Measurements from ENCODE around the gene ANKRD13A.
A peak's percentile ranks its signal among the peaks of the same experiment; 100 is the strongest.
"Not testable (repeated sequence)": the region's sequence is repeated elsewhere in the genome, so short reads cannot be mapped to it uniquely, and the experiment has no call there.

The ANKRD13A gene

DNA sequence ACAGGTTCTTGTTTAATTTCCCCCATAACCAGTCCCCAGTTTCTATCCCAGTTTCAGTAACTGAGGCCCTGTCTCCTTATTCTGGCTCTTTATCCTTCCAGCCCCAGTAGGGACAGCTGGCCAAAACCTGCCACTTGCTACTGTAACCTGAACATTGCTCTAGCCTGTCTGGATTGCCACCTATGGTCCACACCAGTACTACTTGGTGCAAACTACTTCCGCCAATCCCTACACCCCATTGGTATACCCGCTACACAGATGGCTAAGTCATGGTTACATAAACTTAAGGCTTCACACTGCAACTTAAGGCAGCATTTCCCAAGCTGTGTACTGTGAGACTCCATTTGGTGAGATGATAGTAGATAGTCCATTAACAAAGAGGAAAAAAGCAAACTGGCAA lies 69.4 kb downstream of the ANKRD13A start:
- DNase-seq (no peak), ATAC-seq (no peak)
- Mint-ChIP-seq H3K27ac (no peak overlapping the region), H3K4me3 (no peak overlapping the region), H3K27me3 (no peaks in the 10 kb centered on the region), H3K4me1 (peaks cover 39% of the 10 kb centered on the region), H3K9me3 (no peaks in the 10 kb centered on the region)

- H3K27ac Mint-ChIP-seq, result no peak overlapping the region
- ATAC-seq, result no peak
- no peak overlapping the region for H3K4me3 Mint-ChIP-seq
- no peaks in the 10 kb centered on the region for H3K27me3 Mint-ChIP-seq
- DNase-seq, result no peak
- no peaks in the 10 kb centered on the region for H3K9me3 Mint-ChIP-seq
- H3K4me1 Mint-ChIP-seq, result peaks cover 43% of the 10 kb centered on the region
Measured at GRCh38 chr12:110071504-110071903, 72.3 kb downstream of the ANKRD13A start.

DNA sequence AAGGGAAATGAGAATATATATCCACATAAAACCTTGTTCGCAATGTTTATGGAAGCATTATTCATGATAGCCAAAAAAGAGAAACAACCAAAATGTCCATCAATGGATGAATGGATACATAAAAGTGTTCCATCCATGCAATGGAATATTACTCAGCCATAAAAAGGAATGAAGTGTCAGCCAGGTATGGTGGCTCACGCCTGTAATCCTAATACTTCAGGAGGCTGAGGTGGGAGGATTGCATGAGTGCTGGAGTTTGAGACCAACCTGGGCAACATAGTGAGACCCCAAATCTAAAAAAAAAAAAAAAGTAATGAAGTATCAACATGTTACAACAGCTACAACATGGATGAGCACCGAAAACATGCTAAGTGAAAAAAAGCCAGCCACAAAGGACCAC lies 72.7 kb downstream of the ANKRD13A start:
- Mint-ChIP-seq H3K4me3 (peak overlapping the region; percentile 6 to 80), H3K27me3 (no peaks in the 10 kb centered on the region), H3K4me1 (peaks cover 43% of the 10 kb centered on the region), H3K9me3 (no peaks in the 10 kb centered on the region), H3K27ac (no peak overlapping the region)
- DNase-seq (no peak), ATAC-seq (no peak)

DNA sequence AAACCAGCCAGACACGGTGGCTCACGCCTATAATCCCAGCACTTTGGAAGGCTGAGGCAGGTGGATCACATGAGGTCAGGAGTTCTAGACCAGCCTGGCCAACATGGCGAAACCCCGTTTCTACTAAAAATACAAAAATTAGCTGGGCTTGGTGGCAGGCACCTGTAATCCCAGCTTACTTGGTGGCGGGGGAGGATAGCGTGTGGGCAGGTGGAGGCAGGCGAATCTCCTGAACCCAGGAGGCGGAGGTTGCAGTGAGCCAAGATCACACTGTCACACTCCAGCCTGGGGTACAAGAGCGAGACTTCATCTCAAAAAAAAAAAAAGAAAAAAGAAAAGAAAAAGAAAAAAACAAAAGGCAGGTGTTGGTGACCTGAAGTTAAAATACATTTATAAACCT lies 73.4 kb downstream of the ANKRD13A start:
- not testable (repeated sequence) for H3K27me3 Mint-ChIP-seq, DNase-seq, ATAC-seq, H3K9me3 Mint-ChIP-seq
- Mint-ChIP-seq H3K4me1 (peaks cover 46% of the 10 kb centered on the region), H3K4me3 (peak overlapping the region; percentile 80 to 87), H3K27ac (peak overlapping the region in 1 of 2 donors; percentile 42)

- Mint-ChIP-seq H3K27ac (peak overlapping the region; percentile 41 to 69), H3K27me3 (no peaks in the 10 kb centered on the region), H3K9me3 (no peaks in the 10 kb centered on the region), H3K4me3 (peak overlapping the region; percentile 80 to 87), H3K4me1 (peaks cover 42% of the 10 kb centered on the region)
- DNase-seq, result peak; percentile 14 to 29
- ATAC-seq, result peak; percentile 67
Measured at GRCh38 chr12:110073049-110073831, 74.0 kb downstream of the ANKRD13A start.

- no peak overlapping the region for H3K27ac Mint-ChIP-seq
Measured at GRCh38 chr12:110074089-110074488, 74.9 kb downstream of the ANKRD13A start.

GRCh38 chr12:110075880-110076279 lies 76.7 kb downstream of the ANKRD13A start:
- H3K9me3 Mint-ChIP-seq, result peaks cover 0 to 5% of the 10 kb centered on the region in 2 donors
- H3K27me3 Mint-ChIP-seq, result no peaks in the 10 kb centered on the region
- peaks cover 64% of the 10 kb centered on the region for H3K4me1 Mint-ChIP-seq
- no peak overlapping the region for H3K4me3 Mint-ChIP-seq
- no peak overlapping the region for H3K27ac Mint-ChIP-seq
- DNase-seq, result no peak
- ATAC-seq, result no peak

More at GRCh38 chr12:110074089-110074488, 74.9 kb downstream of the ANKRD13A start:
- no peaks in the 10 kb centered on the region for H3K9me3 Mint-ChIP-seq
- ATAC-seq, result no peak
- H3K27me3 Mint-ChIP-seq, result no peaks in the 10 kb centered on the region
- H3K4me3 Mint-ChIP-seq, result no peak overlapping the region
- DNase-seq, result no peak
- peaks cover 48% of the 10 kb centered on the region for H3K4me1 Mint-ChIP-seq

- DNase-seq (no peak), ATAC-seq (no peak)
- peak overlapping the region in 1 of 2 donors; percentile 51 for H3K27ac Mint-ChIP-seq
- H3K9me3 Mint-ChIP-seq, result peaks cover 0 to 5% of the 10 kb centered on the region in 2 donors
- no peak overlapping the region for H3K4me3 Mint-ChIP-seq
- H3K4me1 Mint-ChIP-seq, result peaks cover 50% of the 10 kb centered on the region
- H3K27me3 Mint-ChIP-seq, result no peaks in the 10 kb centered on the region
Measured at GRCh38 chr12:110077800-110078199, 78.6 kb downstream of the ANKRD13A start.

GRCh38 chr12:110079477-110080400 lies 80.5 kb downstream of the ANKRD13A start:
- peak; percentile 94 for ATAC-seq
- DNase-seq, result peak; percentile 61 to 78
- H3K27ac Mint-ChIP-seq, result peak overlapping the region; percentile 89 to 91
- no peaks in the 10 kb centered on the region for H3K27me3 Mint-ChIP-seq
- peak overlapping the region; percentile 56 to 72 for H3K4me3 Mint-ChIP-seq
- peaks cover 33% of the 10 kb centered on the region for H3K4me1 Mint-ChIP-seq
- H3K9me3 Mint-ChIP-seq, result peaks cover 0 to 5% of the 10 kb centered on the region in 2 donors

GRCh38 chr12:110080410-110080809 lies 81.2 kb downstream of the ANKRD13A start:
- peaks cover 0 to 5% of the 10 kb centered on the region in 2 donors for H3K9me3 Mint-ChIP-seq
- DNase-seq, result no peak
- no peaks in the 10 kb centered on the region for H3K27me3 Mint-ChIP-seq
- peaks cover 28% of the 10 kb centered on the region for H3K4me1 Mint-ChIP-seq
- no peak overlapping the region for H3K4me3 Mint-ChIP-seq
- ATAC-seq, result no peak
- H3K27ac Mint-ChIP-seq, result peak overlapping the region; percentile 36 to 54

DNA sequence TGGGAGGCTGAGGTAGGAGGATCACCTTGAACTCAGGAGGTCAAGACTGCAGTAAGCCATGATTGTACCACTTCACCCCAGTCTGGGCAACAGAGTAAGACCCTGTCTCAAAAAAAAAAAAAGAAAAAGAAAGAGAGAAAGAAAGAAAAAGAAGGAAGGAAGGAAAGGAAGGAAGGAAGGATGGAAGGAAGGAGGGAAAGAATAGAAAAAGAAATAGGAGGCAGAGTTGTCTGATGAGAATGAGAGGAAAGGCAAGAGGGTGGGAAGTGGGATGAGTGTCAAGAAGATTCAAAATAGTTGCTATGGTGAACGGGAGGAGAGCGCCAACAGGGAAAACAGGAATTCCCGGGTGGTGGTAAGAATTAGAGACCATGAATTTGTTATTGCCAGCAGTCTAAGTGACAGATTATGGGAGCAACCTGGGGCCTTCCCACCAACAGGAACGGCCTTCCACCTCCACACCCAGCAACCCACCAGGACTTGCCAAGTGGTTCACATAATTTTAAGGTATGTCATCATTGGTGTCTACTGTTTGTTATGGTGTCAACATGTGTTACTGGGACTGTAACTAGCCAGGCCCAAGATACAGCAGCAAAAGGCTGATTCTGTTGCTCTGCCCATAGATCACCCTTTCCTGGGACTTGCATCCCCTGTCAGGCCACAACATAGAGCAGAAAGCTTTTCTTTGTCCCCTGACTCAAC lies 85.2 kb downstream of the ANKRD13A start:
- DNase-seq (no peak), ATAC-seq (no peak)
- H3K4me3 Mint-ChIP-seq, result no peak overlapping the region
- H3K27ac Mint-ChIP-seq, result no peak overlapping the region
- peaks cover 0 to 5% of the 10 kb centered on the region in 2 donors for H3K9me3 Mint-ChIP-seq
- peaks cover 3% of the 10 kb centered on the region for H3K27me3 Mint-ChIP-seq
- peaks cover 14% of the 10 kb centered on the region for H3K4me1 Mint-ChIP-seq

DNA sequence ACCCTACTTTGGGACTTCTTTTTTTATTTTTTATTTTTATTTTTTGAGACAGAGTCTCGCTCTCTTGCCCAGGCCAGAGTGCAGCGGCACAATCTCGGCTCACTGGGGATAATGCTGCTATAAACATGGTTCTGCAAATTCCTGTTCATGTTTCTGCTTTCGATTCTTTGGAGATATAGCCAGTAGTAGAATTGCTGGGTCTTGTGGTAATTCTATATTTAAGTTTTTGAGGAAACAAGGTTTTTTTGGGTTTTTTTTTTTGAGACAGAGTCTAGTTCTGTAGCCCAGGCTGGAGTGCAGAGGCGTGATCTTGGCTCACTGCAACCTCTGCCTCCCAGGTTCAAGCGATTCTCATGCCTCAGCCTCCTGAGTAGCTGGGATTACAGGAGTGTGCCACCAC lies 89.0 kb downstream of the ANKRD13A start:
- not testable (repeated sequence) for H3K9me3 Mint-ChIP-seq, H3K27ac Mint-ChIP-seq, H3K4me1 Mint-ChIP-seq, DNase-seq, ATAC-seq, H3K4me3 Mint-ChIP-seq
- peaks cover 17% of the 10 kb centered on the region for H3K27me3 Mint-ChIP-seq

DNA sequence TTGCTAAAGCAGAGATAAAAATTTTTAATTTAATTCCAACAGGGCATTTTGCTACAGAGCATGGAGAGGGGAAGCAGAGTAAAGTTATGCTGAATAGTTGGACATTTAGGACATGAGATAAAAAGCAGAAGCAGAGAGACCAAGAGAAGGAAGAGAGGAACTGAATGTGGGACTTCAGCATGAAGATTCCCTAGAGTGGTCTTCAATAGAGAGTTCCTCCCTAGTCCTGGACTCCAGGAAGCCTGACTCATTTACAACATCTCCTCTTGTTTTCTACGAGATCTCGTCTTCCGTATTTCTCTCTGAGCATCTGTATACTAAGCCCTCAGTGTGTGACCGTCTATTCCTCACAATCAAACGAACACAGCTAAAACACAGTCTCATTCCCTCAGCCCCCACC lies 89.7 kb downstream of the ANKRD13A start:
- H3K27me3 Mint-ChIP-seq, result peaks cover 21% of the 10 kb centered on the region
- H3K27ac Mint-ChIP-seq, result no peak overlapping the region
- no peak overlapping the region for H3K4me3 Mint-ChIP-seq
- H3K4me1 Mint-ChIP-seq, result no peaks in the 10 kb centered on the region
- DNase-seq (no peak), ATAC-seq (no peak)
- H3K9me3 Mint-ChIP-seq, result no peaks in the 10 kb centered on the region
